HUES64 (cell line): ENCODE data around the gene BCAT1.
"Not testable (repeated sequence)": the region's sequence is repeated elsewhere in the genome, so short reads cannot be mapped to it uniquely, and the experiment has no call there.

Experiments
- H3K27ac ChIP-seq: 2 replicates; pipeline ENCODE4 v1.7.0; 2013; ENCODE audit warnings: low read depth, low read length, inconsistent platforms
- H3K27me3 ChIP-seq: 2 replicates; pipeline ENCODE4 v1.6.1; 2013; ENCODE audit warnings: mild to moderate bottlenecking, low read length; ENCODE audit not compliant: insufficient read depth
- H3K36me3 ChIP-seq: 2 replicates; pipeline ENCODE4 v1.6.1; 2013; ENCODE audit warnings: mild to moderate bottlenecking, low read length; ENCODE audit not compliant: insufficient read depth
- H3K4me1 ChIP-seq: 2 replicates; pipeline ENCODE4 v1.6.1; 2013; ENCODE audit warnings: mild to moderate bottlenecking, low read length, moderate library complexity; ENCODE audit not compliant: insufficient read depth
- H3K4me3 ChIP-seq: 2 replicates; pipeline ENCODE4 v1.5.1; 2013; ENCODE audit warnings: mild to moderate bottlenecking, low read length, moderate library complexity
- H3K9ac ChIP-seq: 2 replicates; pipeline ENCODE4 v1.6.1; 2013; ENCODE audit warnings: mild to moderate bottlenecking, low read depth, low read length
- H3K9me3 ChIP-seq: 2 replicates; pipeline ENCODE4 v1.6.1; 2013; ENCODE audit warnings: low read depth, low read length; ENCODE audit not compliant: insufficient read depth
- WGBS: fragments of 150-250, 120-280 bp; methylation state at CpG from one replicate; pipeline ENCODE4 v1.1.7; 2013; ENCODE audit warnings: missing lambda C conversion rate; 5-methylcytosine and 5-hydroxymethylcytosine counted together

BCAT1 gene

GRCh38 chr12:24853094-24853493, 95.8 kb downstream of the BCAT1 start:
- Histone ChIP-seq H3K4me1 (peaks cover 19% of the 10 kb centered on the region), H3K27ac (no peak overlapping the region), H3K9ac (no peak overlapping the region), H3K9me3 (peaks cover 9% of the 10 kb centered on the region; the same call in 1 of the 2 replicates), H3K36me3 (peaks cover 59% of the 10 kb centered on the region), H3K4me3 (no peak overlapping the region), H3K27me3 (no peaks in the 10 kb centered on the region)
- WGBS = no CpG with 5 or more reads among the region's 2 CpGs

DNA sequence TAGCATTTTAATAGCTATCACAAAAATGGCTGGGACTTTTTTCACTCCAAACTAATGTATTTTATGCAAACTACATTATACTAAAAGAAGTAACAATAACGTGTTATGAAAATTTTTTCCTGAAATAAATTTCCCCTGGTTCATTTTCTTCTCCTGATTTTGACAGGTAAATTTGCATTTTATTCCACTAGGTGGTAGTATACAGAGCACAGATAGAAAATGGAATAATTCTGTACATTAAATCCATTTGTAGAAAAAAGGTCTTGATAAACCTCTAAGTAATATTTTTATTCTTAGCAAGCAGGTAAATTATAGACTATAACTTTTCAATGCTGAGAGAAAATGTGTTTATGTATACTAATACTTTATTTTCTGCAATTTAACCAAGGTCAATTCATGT, 96.5 kb downstream of the BCAT1 start:
- H3K9me3 ChIP-seq = 0 out of 2 replicates have a peak, but pooled peaks cover 4% of the 10 kb centered on the region
- H3K36me3 ChIP-seq = peaks cover 59% of the 10 kb centered on the region
- H3K27me3 ChIP-seq = no peaks in the 10 kb centered on the region
- no peak overlapping the region for H3K9ac ChIP-seq
- no CpG with 5 or more reads among the region's 1 CpG for WGBS
- no peak overlapping the region for H3K27ac ChIP-seq
- no peak overlapping the region for H3K4me3 ChIP-seq
- H3K4me1 ChIP-seq = peaks cover 19% of the 10 kb centered on the region

DNA sequence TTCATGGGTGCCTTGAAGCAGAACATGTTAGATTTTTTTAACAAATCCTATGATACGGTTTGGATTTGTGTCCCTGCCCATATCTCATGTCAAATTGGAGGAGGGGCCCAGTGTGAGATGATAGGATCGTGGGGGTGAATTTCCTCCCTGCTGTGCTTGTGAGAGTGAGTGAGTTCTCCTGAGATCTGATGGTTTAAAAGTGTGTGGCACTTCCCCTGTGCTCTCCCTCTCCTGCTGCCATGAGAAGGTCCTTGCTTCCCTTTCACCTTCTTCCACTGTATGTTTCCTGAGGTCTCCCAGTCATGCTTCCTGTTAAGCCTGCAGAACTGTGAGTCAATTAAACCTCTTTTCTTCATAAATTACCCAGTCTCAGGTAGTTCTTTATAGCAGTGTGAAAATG, 97.0 kb downstream of the BCAT1 start:
- WGBS = 68% methylated on average over 2 of the region's 2 CpGs
- peaks cover 59% of the 10 kb centered on the region for H3K36me3 ChIP-seq
- not testable (repeated sequence) for H3K27ac ChIP-seq

GRCh38 chr12:24851341-24851740, 97.6 kb downstream of the BCAT1 start:
- Histone ChIP-seq H3K27me3 (no peaks in the 10 kb centered on the region), H3K9me3 (0 out of 2 replicates have a peak, but pooled peaks cover 4% of the 10 kb centered on the region), H3K4me3 (no peak overlapping the region), H3K27ac (no peak overlapping the region), H3K36me3 (peaks cover 59% of the 10 kb centered on the region), H3K4me1 (peaks cover 19% of the 10 kb centered on the region), H3K9ac (no peak overlapping the region)
- 77% methylated on average over 3 of the region's 3 CpGs for WGBS

More for the DNA sequence above, 97.0 kb downstream of the BCAT1 start:
- H3K4me1 ChIP-seq = peaks cover 19% of the 10 kb centered on the region
- not testable (repeated sequence) for H3K4me3 ChIP-seq, H3K9me3 ChIP-seq, H3K9ac ChIP-seq, H3K27me3 ChIP-seq

GRCh38 chr12:24850496-24850895, 98.4 kb downstream of the BCAT1 start:
- 87% methylated on average over 2 of the region's 3 CpGs for WGBS
- no peaks in the 10 kb centered on the region for H3K27me3 ChIP-seq
- no peak overlapping the region for H3K9ac ChIP-seq
- peaks cover 60% of the 10 kb centered on the region for H3K36me3 ChIP-seq
- H3K27ac ChIP-seq = no peak overlapping the region
- peaks cover 19% of the 10 kb centered on the region for H3K4me1 ChIP-seq
- H3K9me3 ChIP-seq = 0 out of 2 replicates have a peak, but pooled peaks cover 4% of the 10 kb centered on the region
- no peak overlapping the region for H3K4me3 ChIP-seq

DNA sequence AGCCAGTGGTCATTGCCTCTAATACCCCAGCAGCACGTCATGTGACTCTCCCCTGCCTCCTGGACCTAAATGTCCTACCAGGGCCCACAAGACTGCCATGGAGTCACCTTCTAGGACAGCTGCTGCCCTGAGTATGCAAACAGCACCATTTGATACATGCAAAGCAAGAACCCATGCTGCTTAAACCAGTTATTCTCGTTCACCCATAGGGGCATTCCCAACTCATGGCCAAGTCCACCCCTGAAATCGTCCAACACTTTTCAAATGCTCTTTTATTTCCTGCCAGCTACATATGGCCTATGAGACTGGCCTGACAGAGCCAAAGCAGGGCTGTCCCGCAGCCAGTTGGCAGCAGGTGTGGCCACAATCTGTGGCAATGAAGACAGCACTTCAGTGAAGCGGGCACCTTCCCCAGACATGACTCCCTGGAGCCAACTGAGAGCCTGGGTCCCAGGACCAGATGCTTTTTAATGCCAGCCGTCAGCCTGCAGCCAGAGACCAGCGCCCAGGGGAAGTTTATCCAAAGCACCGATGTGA, 99.9 kb downstream of the BCAT1 start:
- H3K4me1 ChIP-seq = peaks cover 8% of the 10 kb centered on the region
- H3K9ac ChIP-seq = no peak overlapping the region
- H3K27me3 ChIP-seq = no peaks in the 10 kb centered on the region
- H3K9me3 ChIP-seq = 0 out of 2 replicates have a peak, but pooled peaks cover 4% of the 10 kb centered on the region
- 93% methylated on average over 8 of the region's 8 CpGs for WGBS
- H3K36me3 ChIP-seq = peaks cover 66% of the 10 kb centered on the region
- no peak overlapping the region for H3K27ac ChIP-seq
- H3K4me3 ChIP-seq = no peak overlapping the region

DNA sequence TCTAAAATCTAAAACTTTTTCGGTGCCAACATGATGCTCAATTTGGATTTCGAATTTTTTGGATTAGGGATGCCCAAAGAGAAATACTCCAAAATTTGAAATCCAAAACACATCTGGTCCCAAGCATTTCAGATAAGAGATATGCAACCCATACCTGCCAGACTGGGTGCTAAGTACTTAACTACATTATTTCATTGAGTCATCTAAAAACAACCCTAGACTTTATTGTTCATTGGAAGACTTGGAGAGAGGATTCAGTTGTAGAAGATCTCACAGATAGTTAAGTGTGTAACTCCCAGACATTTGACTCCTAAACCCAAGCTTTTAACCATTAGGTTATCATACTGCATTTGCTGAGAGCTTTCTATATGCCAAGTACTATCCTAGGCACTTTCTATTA, 102.2 kb downstream of the BCAT1 start:
- Histone ChIP-seq H3K4me3 (no peak overlapping the region), H3K27me3 (no peaks in the 10 kb centered on the region), H3K9ac (no peak overlapping the region), H3K4me1 (no peaks in the 10 kb centered on the region), H3K27ac (no peak overlapping the region), H3K36me3 (peaks cover 78% of the 10 kb centered on the region), H3K9me3 (no peaks in the 10 kb centered on the region)
- 94% methylated on average over 2 of the region's 2 CpGs for WGBS

DNA sequence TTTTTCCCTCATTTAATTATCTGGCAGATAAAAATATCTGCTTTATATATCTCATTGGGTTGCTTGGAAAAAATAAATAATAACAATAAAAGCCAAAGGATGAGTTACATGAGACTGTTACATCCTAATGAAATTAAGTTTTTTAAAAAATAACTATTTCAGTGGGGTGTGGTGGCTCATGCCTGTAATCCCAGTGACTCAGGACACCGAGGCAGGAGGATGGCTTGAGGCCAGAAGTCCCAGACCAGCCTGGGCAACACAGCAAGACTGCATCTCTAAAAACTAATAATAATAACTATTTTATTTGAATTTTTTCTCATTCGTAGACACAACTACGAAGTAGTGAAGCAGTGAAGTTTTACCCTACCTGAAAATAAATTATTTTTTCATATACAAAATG, 103.3 kb downstream of the BCAT1 start:
- H3K9ac ChIP-seq = no peak overlapping the region
- no peak overlapping the region for H3K27ac ChIP-seq
- no peaks in the 10 kb centered on the region for H3K9me3 ChIP-seq
- WGBS = 96% methylated on average over 3 of the region's 3 CpGs
- H3K4me3 ChIP-seq = no peak overlapping the region
- peaks cover 89% of the 10 kb centered on the region for H3K36me3 ChIP-seq
- no peaks in the 10 kb centered on the region for H3K4me1 ChIP-seq
- H3K27me3 ChIP-seq = no peaks in the 10 kb centered on the region

GRCh38 chr12:24840046-24840800, 108.7 kb downstream of the BCAT1 start:
- Histone ChIP-seq H3K27ac (no peak overlapping the region), H3K27me3 (no peaks in the 10 kb centered on the region), H3K36me3 (peaks cover 78% of the 10 kb centered on the region), H3K4me3 (no peak overlapping the region), H3K9me3 (no peaks in the 10 kb centered on the region), H3K4me1 (no peaks in the 10 kb centered on the region), H3K9ac (no peak overlapping the region)
- 100% methylated on average over 1 of the region's 1 CpG for WGBS

GRCh38 chr12:24839268-24839791, 109.6 kb downstream of the BCAT1 start:
- WGBS = 97% methylated on average over 13 of the region's 13 CpGs
- no peak overlapping the region for H3K27ac ChIP-seq
- no peak overlapping the region for H3K9ac ChIP-seq
- H3K36me3 ChIP-seq = peaks cover 85% of the 10 kb centered on the region
- H3K4me3 ChIP-seq = no peak overlapping the region
- no peaks in the 10 kb centered on the region for H3K4me1 ChIP-seq
- H3K27me3 ChIP-seq = no peaks in the 10 kb centered on the region
- no peaks in the 10 kb centered on the region for H3K9me3 ChIP-seq

- no peaks in the 10 kb centered on the region for H3K4me1 ChIP-seq
- 92% methylated on average over 2 of the region's 2 CpGs for WGBS
- H3K36me3 ChIP-seq = peaks cover 86% of the 10 kb centered on the region
- H3K4me3 ChIP-seq = no peak overlapping the region
- H3K27me3 ChIP-seq = no peaks in the 10 kb centered on the region
- no peak overlapping the region for H3K9ac ChIP-seq
- H3K9me3 ChIP-seq = no peaks in the 10 kb centered on the region
- H3K27ac ChIP-seq = no peak overlapping the region
These were observed 110.4 kb downstream of the BCAT1 start for GRCh38 chr12:24838531-24838950.
